CD4-positive, alpha-beta T cell treated with Interleukin-4 for 4 hours (primary cell): Measurements from ENCODE around the gene TMEM267.
"Not testable (repeated sequence)": the region's sequence is repeated elsewhere in the genome, so short reads cannot be mapped to it uniquely, and the experiment has no call there.

ENCODE experiments used
- DNase-seq: peaks from one replicate; pipeline ENCODE4 v3.0.0-alpha.2; 2020

Gene TMEM267

DNA sequence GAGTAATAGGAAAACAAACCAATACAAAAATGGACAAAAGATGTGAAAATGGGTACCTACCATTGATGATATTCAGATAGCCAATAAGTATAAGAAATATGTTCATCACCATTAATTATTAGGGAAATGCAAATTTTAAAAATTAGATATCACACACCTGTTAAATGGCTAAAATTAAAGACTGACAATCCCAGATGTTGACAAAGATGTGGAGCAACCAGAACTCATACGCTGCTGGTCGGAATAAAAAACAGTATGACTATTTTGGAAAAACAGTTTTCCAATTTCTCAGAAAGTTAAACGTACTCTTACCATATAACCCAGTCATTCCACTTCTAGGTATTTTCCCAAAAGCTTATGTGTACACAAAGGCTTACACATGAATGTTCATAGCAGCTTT is 27.1 kb downstream of the TMEM267 start:
- DNase-seq = no peak

DNA sequence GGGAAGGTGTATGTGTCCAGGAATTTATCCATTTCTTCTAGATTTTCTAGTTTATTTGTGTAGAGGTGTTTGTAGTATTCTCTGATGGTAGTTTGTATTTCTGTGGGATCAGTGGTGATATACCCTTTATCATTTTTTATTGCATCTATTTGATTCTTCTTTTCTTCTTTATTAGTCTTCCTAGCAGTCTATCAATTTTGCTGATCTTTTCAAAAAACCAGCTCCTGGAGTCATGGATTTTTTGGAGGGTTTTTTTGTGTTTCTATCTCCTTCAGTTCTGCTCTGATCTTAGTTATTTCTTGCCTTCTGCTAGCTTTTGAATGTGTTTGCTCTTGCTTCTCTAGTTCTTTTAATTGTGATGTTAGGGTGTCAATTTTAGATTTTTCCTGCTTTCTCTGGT is 42.1 kb downstream of the TMEM267 start:
- DNase-seq = not testable (repeated sequence)

DNA sequence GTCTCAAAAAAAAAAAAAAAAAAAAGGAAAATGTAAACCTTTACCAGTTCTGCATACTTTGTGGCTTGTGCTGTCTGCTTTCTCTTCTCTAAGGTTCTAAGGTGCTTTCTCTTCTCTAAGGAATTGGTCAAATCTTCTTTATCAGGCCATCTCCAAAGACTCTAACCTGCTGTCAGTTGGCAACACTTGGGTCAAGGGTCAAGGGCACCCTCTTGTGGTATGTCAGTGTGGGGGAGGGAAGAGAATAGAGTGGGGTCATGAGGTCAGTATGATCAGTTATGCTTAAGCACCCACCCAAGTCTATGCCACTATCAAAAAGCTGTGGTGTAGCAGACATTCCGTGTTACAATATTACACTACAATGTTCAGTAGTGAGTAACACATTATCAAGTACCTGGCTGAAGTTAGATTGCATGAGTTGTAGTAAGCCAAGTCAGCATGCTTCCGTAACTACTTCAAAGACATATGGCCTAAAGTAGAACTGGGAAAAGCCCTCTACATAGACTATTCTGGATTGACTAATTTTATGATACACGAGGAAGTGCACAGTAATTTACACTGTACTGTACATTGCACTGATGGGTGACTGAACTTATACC is 46.5 kb downstream of the TMEM267 start:
- DNase-seq = no peak

DNA sequence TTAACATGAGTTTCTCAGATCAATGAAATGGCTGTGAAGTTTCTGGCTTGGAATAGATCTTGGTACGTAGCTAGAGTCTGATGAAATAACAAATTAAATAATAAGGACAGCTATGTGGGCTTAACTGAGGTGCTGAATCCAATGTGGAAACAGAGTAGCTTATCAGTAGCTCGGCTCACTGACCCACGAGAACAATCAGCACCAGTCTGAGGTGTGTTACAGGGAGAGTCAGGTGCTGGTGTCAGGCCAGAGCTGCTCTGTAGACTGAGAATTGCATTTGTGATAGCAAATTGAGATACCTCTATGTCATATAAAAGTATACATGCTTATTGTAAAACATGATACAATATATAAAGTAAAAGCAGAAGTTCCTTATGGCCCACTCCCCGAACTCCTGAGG is 50.3 kb downstream of the TMEM267 start:
- DNase-seq = no peak

DNA sequence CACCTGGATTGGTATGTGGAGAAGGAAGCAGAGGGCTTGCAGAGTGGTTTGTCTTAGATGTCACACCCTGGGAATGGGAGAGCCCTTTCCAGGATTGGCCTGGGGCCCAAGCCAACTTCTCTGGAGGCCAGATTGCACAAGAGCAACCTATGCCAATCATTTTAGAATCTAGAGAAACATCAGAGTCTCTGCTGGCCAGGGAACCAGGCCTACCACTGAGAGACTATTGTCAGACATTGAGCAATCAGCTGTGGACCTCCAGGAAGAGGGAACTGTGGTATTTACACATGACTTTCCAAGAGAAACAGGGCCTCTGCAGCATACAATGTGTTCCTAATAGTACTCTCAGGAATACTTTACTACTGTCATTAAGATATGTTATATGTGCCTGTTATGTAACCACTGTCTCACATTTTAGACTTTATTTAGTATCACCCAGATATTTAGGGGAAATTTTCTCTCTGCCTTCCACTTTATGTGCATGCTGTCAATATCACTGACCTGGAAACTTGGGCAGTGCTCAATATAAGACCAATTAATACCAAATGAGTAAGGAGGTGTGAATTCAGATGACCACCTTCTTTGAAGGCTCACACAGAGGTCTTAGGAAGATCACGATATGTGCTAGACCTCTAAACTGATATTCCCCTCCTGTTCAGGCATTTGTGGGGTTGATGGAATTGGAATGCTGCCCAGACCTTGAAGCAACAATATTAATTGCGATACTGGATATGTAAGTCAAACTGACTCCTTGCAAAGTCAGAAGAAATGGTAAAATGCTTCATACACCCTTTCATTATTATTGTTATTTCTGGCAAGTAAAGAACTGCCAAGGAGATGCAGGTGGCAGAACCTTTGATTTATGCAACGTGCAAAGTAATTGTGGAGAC is 50.9 kb downstream of the TMEM267 start:
- DNase-seq = no peak

GRCh38 chr5:43429706-43430105 is 54.0 kb downstream of the TMEM267 start:
- no peak for DNase-seq

DNA sequence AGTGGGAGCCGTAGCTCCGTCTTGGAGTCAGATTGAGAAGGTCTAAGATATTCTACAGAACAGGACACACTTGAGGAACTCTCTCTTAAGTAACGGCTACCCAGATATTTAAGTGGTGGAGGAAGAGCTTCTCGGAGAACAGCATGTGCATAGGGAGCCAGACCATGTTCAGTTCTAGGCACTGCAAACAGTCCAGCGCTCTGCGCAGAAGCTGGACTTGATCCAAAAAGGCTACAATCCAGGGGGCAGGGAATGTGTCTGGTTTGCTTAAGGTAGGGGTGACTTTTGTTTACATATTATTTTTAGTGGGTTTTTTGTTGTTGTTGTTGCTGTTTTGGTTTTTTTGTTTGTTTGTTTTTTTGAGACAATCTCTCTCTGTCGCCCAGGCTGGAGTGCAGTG is 54.6 kb downstream of the TMEM267 start:
- DNase-seq = no peak

GRCh38 chr5:43427306-43427705 is 56.4 kb downstream of the TMEM267 start:
- no peak for DNase-seq

- DNase-seq = no peak
Observed at GRCh38 chr5:43425983-43426382, 57.7 kb downstream of the TMEM267 start.

DNA sequence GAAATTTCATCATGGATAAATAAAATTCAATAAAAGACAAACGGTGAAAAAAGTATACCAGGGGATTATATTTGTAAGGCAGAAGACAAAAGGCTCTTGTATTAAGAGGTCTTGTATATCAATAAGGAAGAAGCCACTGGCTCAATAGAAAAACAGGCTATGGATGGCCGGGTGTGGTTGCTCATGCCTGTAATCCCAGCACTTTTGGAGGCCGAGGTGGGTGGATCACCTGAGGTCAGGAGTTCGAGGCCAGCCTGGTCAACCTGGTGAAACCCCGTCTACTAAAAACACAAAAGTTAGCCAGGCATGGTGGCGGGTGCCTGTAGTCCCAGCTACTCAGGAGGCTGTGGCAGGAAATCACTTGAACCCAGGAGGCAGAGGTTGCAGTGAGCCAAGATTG is 60.6 kb downstream of the TMEM267 start:
- not testable (repeated sequence) for DNase-seq

- no peak for DNase-seq
Observed at GRCh38 chr5:43422143-43422542, 61.5 kb downstream of the TMEM267 start.

GRCh38 chr5:43421450-43422133 is 62.1 kb downstream of the TMEM267 start:
- no peak for DNase-seq

GRCh38 chr5:43420241-43420640 is 63.4 kb downstream of the TMEM267 start:
- no peak for DNase-seq

DNA sequence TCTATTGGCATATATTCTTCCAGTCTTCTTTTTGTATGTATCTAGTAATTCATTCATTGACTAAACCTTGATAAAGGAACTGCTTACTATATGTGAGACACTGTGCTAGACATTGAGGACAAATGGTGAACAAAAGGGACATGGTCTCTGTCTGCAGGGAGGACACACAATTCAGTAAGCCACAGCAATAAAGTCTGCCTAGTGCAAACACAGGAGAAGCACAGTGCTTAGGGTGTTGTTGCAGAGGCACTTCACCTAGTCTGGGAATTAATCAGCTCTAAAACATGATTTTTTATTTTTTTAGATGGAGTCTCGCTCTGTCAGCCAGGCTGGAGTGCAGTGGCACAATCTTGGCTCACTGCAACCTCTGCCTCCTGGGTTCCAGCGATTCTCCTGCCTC is 65.1 kb downstream of the TMEM267 start:
- DNase-seq = no peak

- no peak for DNase-seq
Observed at GRCh38 chr5:43416803-43417394, 66.8 kb downstream of the TMEM267 start.

- no peak for DNase-seq
Observed at GRCh38 chr5:43415935-43416802, 67.5 kb downstream of the TMEM267 start.

DNA sequence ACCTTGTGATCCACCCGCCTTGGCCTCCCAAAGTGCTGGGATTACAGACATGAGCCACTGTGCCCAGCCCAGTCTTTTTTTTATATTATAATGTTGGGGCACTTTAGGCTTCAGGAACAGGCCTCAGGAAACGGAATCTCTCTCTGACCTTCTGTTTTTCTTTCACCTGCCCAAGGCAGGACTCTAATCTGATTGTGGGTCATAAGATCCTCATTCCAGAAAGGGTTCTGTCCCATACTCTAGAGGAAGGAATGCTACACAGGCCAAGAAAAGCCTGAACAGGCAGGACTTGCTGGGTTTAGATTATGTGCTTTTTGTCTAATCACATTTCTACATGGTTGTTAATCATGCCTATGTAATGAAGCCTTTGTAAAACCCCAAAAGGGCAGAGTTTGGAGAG is 69.7 kb downstream of the TMEM267 start:
- no peak for DNase-seq

GRCh38 chr5:43412644-43413043 is 71.0 kb downstream of the TMEM267 start:
- DNase-seq = no peak

GRCh38 chr5:43412156-43412555 is 71.5 kb downstream of the TMEM267 start, which contains the start of gene CCL28:
Gene CCL28 (minus strand): TSS chr5:43412391. CDS start chr5:43412316, 75 bp downstream.
- DNase-seq = no peak

DNA sequence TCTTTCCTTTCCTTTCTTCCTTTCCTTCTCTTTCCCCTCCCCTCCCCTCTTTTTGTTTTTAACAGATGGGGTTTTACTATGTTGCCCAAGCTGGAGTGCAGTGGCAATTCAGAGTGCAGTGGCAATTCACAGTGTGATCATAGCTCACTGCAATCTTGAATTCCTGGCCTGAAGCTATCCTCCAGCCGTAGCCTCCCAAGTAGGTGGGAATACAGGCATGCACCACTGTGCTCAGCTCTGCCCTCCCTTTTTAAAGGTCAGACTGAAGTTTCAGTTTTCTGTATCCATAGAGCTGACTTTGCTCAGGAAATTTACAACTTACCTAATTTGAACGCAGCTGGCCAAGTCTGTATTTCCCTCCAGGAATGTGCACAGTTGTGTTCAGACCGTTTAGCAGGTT is 72.2 kb downstream of the TMEM267 start:
- DNase-seq = no peak

- DNase-seq = no peak
Observed at GRCh38 chr5:43410414-43410813, 73.3 kb downstream of the TMEM267 start.

- no peak for DNase-seq
Observed at GRCh38 chr5:43409809-43410271, 73.8 kb downstream of the TMEM267 start.
